HS-27A (cell line): Measurements from ENCODE around the gene PRAMEF1.
"Not testable (repeated sequence)": the region's sequence is repeated elsewhere in the genome, so short reads cannot be mapped to it uniquely, and the experiment has no call there.

Source experiments
- DNase-seq: peaks from one replicate; pipeline ENCODE4 v3.0.0-alpha.2; 2012; ENCODE audit warnings: low read depth, missing footprints

Gene PRAMEF1

GRCh38 chr1:12775443-12775842, 15.8 kb upstream of the PRAMEF1 start:
- DNase-seq = no peak

GRCh38 chr1:12776801-12777557, 14.2 kb upstream of the PRAMEF1 start:
- DNase-seq = no peak

GRCh38 chr1:12778061-12778460, 13.1 kb upstream of the PRAMEF1 start:
- DNase-seq = no peak

GRCh38 chr1:12778907-12779306, 12.3 kb upstream of the PRAMEF1 start:
- no peak for DNase-seq

GRCh38 chr1:12781488-12781887, 9.7 kb upstream of the PRAMEF1 start:
- not testable (repeated sequence) for DNase-seq

GRCh38 chr1:12783783-12784182, 7.4 kb upstream of the PRAMEF1 start:
- DNase-seq = peak; percentile 20

GRCh38 chr1:12784729-12785128, 6.5 kb upstream of the PRAMEF1 start:
- not testable (repeated sequence) for DNase-seq

- no peak for DNase-seq
Observed at GRCh38 chr1:12798911-12799310, 7.7 kb downstream of the PRAMEF1 start.

GRCh38 chr1:12799730-12800129, 8.5 kb downstream of the PRAMEF1 start:
- no peak for DNase-seq

GRCh38 chr1:12809933-12810332, 18.7 kb downstream of the PRAMEF1 start:
- no peak for DNase-seq

GRCh38 chr1:12810691-12811408, 19.7 kb downstream of the PRAMEF1 start:
- peak; percentile 81 for DNase-seq

GRCh38 chr1:12811409-12811784, 20.2 kb downstream of the PRAMEF1 start:
- DNase-seq = no peak

- not testable (repeated sequence) for DNase-seq
Observed at GRCh38 chr1:12819061-12819460, 27.9 kb downstream of the PRAMEF1 start.

- DNase-seq = not testable (repeated sequence)
Observed at GRCh38 chr1:12831310-12831709, 40.1 kb downstream of the PRAMEF1 start, which contains the start of gene PRAMEF11. Gene PRAMEF11, minus strand, starts transcription at chr1:12831410. Its CDS starts 2,621 bp downstream, at chr1:12828789.

GRCh38 chr1:12833251-12833650, 42.1 kb downstream of the PRAMEF1 start:
- not testable (repeated sequence) for DNase-seq
